OCI-LY1 (cell line): Measurements from ENCODE around the gene IQCN.

Experiments
- H2AFZ ChIP-seq: fragments of 200-600 bp; sonication (generic), shearing (Covaris generic); 2 replicates; pipeline ENCODE4 v1.6.0; 2014; ENCODE audit warnings: antibody characterized with exemption, mild to moderate bottlenecking, low read length
- H3F3A ChIP-seq: fragments of 200-600 bp; sonication (generic), shearing (Covaris generic); 2 replicates; pipeline ENCODE4 v1.6.0; 2014; ENCODE audit warnings: mild to moderate bottlenecking, antibody characterized with exemption, low read length, moderate library complexity; ENCODE audit not compliant: insufficient read depth
- H3K27ac ChIP-seq: fragments of 200-600 bp; sonication (generic); 2 replicates; pipeline ENCODE4 v1.5.1; 2014; ENCODE audit warnings: low read length, mixed run types, mild to moderate bottlenecking, low read depth; ENCODE audit not compliant: poor library complexity, severe bottlenecking
- H3K27me3 ChIP-seq: fragments of 200-600 bp; sonication (generic); 2 replicates; pipeline ENCODE4 v1.6.0; 2014; ENCODE audit warnings: antibody characterized with exemption, mild to moderate bottlenecking, low read length, moderate library complexity; ENCODE audit not compliant: insufficient read depth
- H3K36me3 ChIP-seq: fragments of 200-600 bp; sonication (generic); 2 replicates; pipeline ENCODE4 v1.6.1; 2014; ENCODE audit warnings: mild to moderate bottlenecking, antibody characterized with exemption, low read length, moderate library complexity, mixed read lengths; ENCODE audit not compliant: insufficient read depth
- H3K4me1 ChIP-seq: fragments of 200-600 bp; sonication (generic); 2 replicates; pipeline ENCODE4 v1.5.1; 2014; ENCODE audit warnings: mild to moderate bottlenecking, low read length, moderate library complexity; ENCODE audit not compliant: insufficient read depth, severe bottlenecking
- H3K4me2 ChIP-seq: fragments of 200-600 bp; sonication (generic), shearing (Covaris generic); 2 replicates; pipeline ENCODE4 v1.6.1; 2014; ENCODE audit warnings: low read length
- H3K4me3 ChIP-seq: fragments of 200-600 bp; sonication (generic); 2 replicates; pipeline ENCODE4 v1.5.1; 2014; ENCODE audit warnings: low read length, low read depth, mild to moderate bottlenecking, mixed read lengths; ENCODE audit not compliant: poor library complexity, severe bottlenecking
- H3K79me2 ChIP-seq: fragments of 200-600 bp; shearing (Covaris generic); 2 replicates; pipeline ENCODE4 v1.6.1; 2016; ENCODE audit warnings: mixed run types, low read length, mixed read lengths; ENCODE audit not compliant: insufficient read depth
- H3K9ac ChIP-seq: fragments of 200-600 bp; sonication (generic), shearing (Covaris generic); 2 replicates; pipeline ENCODE4 v1.6.1; 2014; ENCODE audit warnings: mild to moderate bottlenecking, low read length, mixed read lengths
- H3K9me2 ChIP-seq: fragments of 200-600 bp; sonication (generic), shearing (Covaris generic); 2 replicates; pipeline ENCODE4 v1.6.1; 2014; ENCODE audit warnings: low read depth, mild to moderate bottlenecking, low read length, mixed read lengths
- H3K9me3 ChIP-seq: fragments of 200-600 bp; shearing (Covaris generic); 2 replicates; pipeline ENCODE4 v1.6.1; 2014; ENCODE audit warnings: low read length, mixed read lengths
- H4K20me1 ChIP-seq: fragments of 200-600 bp; sonication (generic), shearing (Covaris generic); 2 replicates; pipeline ENCODE4 v1.6.0; 2016; ENCODE audit warnings: mild to moderate bottlenecking, low read length; ENCODE audit not compliant: insufficient read depth
- EZH2 ChIP-seq: fragments of 200-600 bp; sonication (generic), shearing (Covaris generic); IDR thresholded peaks from 2 replicates; pipeline ENCODE4 v1.8.0; 2017; ENCODE audit warnings: borderline replicate concordance, mixed run types, mild to moderate bottlenecking, antibody characterized with exemption, low read length, moderate library complexity, mixed read lengths
- TF ChIP-seq, protein P1 (sequence below): fragments of 200-600 bp; sonication (generic), shearing (Covaris generic); IDR thresholded peaks from 2 replicates; pipeline ENCODE4 v1.5.1; 2017; ENCODE audit warnings: mild to moderate bottlenecking, antibody characterized with exemption, low read length, moderate library complexity, mixed read lengths

IQCN gene

DNA sequence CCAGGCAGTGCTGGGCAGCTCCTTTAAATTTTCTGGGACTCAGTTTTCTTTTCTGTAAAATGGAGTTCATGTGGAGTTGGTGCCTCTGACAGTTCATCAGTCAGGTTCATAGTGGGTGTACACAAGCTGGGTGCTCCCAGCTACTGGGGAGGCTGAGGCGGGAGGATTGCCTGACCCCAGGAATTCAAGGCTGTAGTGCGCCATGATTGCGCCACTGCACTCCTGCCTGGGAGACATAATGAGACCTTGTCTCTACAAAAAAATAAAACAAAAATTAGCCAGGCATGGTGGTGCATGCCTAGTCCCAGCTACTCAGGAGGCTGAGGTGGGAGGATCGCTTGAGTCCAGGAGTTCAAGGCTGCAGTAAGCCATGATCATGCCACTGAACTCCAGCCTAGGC is 21.1 kb downstream of the IQCN start:
- Histone ChIP-seq H3K79me2 (no peaks in the 10 kb centered on the region), H2AFZ (no peak overlapping the region), H3K9ac (no peak overlapping the region), H3K4me3 (no peak overlapping the region), H4K20me1 (no peaks in the 10 kb centered on the region), H3K27ac (no peak overlapping the region), H3K9me2 (no peaks in the 10 kb centered on the region), H3K4me2 (no peak overlapping the region), H3K4me1 (peaks cover 20% of the 10 kb centered on the region), H3K36me3 (peaks cover 20% of the 10 kb centered on the region; the same call in 1 of the 2 replicates), H3K9me3 (no peaks in the 10 kb centered on the region), H3F3A (0 out of 2 replicates have a peak, but pooled peaks cover 5% of the 10 kb centered on the region), H3K27me3 (no peaks in the 10 kb centered on the region)
- no peak for TF ChIP-seq EZH2
- TF ChIP-seq, protein P1, sequence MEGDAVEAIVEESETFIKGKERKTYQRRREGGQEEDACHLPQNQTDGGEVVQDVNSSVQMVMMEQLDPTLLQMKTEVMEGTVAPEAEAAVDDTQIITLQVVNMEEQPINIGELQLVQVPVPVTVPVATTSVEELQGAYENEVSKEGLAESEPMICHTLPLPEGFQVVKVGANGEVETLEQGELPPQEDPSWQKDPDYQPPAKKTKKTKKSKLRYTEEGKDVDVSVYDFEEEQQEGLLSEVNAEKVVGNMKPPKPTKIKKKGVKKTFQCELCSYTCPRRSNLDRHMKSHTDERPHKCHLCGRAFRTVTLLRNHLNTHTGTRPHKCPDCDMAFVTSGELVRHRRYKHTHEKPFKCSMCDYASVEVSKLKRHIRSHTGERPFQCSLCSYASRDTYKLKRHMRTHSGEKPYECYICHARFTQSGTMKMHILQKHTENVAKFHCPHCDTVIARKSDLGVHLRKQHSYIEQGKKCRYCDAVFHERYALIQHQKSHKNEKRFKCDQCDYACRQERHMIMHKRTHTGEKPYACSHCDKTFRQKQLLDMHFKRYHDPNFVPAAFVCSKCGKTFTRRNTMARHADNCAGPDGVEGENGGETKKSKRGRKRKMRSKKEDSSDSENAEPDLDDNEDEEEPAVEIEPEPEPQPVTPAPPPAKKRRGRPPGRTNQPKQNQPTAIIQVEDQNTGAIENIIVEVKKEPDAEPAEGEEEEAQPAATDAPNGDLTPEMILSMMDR = no peak

GRCh38 chr19:18252370-18252717 is 21.9 kb downstream of the IQCN start:
- Histone ChIP-seq H2AFZ (no peak overlapping the region), H3K27ac (no peak overlapping the region), H3K9me2 (no peaks in the 10 kb centered on the region), H3K4me2 (no peak overlapping the region), H3F3A (0 out of 2 replicates have a peak, but pooled peaks cover 5% of the 10 kb centered on the region), H3K9me3 (no peaks in the 10 kb centered on the region), H3K9ac (no peak overlapping the region), H4K20me1 (no peaks in the 10 kb centered on the region), H3K36me3 (peaks cover 24% of the 10 kb centered on the region), H3K4me3 (no peak overlapping the region), H3K79me2 (no peaks in the 10 kb centered on the region), H3K4me1 (peaks cover 20% of the 10 kb centered on the region), H3K27me3 (no peaks in the 10 kb centered on the region)
- TF ChIP-seq EZH2 = no peak
- TF ChIP-seq, protein P1 = no peak

DNA sequence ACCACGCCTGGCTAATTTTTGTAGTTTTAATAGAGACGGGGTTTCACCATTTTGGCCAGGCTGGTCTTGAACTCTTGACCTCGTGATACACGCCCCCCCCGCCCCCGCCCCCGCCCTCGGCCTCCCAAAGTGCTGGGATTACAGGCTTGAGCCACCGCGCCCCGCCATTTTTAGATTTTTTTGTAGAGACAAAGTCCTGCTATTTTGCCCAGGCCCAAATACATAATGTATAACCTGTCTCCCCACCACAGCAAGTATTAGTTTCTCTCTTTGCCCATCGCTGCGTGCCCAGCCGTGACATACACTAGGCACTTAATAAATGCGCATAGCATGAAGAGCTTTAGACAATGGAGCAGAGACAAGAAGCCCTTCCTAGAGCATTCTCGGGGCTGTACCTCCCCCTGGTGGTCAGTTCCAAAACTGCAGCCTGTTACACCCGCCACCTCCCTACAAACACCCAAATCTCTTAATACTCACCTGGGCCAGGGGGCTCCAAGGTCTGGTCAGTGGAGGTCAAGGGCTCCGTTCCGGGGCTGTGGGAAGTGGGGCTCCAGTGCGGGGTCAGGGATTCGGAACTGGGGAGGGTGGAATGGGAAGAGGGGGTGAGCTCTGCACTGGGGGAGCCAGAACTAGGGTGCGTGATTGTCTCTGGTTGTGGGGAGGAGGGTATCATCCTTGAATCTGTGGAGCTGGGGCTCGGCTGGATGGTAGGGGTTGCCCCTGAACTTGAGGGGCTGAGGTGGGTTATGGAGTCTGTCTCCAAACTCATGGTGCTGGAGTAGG is 22.5 kb downstream of the IQCN start:
- Histone ChIP-seq H4K20me1 (no peaks in the 10 kb centered on the region), H3K27me3 (no peaks in the 10 kb centered on the region), H3K9me2 (no peaks in the 10 kb centered on the region), H3K79me2 (no peaks in the 10 kb centered on the region), H3F3A (0 out of 2 replicates have a peak, but pooled peaks cover 5% of the 10 kb centered on the region), H3K9me3 (no peaks in the 10 kb centered on the region), H3K27ac (no peak overlapping the region), H2AFZ (no peak overlapping the region), H3K4me3 (no peak overlapping the region), H3K36me3 (peaks cover 27% of the 10 kb centered on the region), H3K9ac (no peak overlapping the region), H3K4me2 (no peak overlapping the region), H3K4me1 (peaks cover 20% of the 10 kb centered on the region)
- TF ChIP-seq, protein P1 = peak; percentile 98
- TF ChIP-seq EZH2 = no peak
